HPDE6-E6E7 (cell line): ENCODE data around the gene ABCA2.

Experiments used
- DNase-seq: peaks from one replicate; pipeline ENCODE4 v3.0.0; 2011; ENCODE audit warnings: missing footprints; ENCODE audit errors: extremely low spot score

The ABCA2 gene

DNA sequence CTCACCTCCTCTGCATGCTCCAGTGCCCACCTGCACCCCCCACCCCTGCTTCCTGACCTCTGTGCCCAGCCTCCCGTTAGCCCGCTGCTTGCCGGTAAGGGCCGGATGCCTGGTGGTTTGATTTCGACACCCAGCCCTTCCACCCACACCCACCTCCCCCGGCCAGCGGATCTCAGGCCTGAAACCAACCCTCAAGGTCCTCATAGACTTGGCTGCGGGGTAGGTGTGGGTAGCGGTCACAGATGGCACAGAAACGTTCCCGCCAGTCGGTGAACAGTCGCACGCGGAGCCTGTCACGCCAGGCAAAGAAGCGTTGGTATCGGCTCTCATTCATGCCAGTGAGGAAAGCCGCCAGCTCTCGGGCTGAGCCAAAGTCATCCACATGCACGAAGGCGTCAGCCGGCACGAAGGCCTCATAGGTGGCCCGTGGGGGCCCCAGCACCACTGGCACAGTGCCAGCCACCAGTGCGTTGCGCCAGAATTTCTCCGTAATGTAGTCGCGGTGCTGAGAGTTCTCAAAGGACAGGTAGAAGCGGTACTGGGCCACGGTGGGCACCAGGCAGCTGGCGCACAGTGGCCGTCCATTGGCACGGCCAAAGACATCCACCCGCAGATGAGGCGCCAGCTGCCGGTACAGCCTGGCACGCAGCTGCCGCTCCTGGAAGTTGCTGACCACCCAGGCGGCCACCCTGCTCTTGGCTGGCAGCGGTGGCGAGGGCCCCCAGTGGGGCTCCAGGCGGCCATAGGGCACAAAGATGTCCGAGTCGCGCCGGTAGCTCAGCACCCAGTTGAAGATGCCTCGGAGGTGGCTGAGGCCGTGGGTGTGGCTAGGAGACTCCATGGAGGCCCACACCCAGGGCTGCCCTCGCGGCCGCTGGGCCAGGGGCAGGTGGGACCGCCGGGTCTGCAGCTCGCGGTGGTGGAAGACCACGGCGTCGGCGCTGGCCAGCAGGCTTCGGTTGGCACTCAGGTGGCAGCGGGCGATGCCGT, 2.8 kb upstream of the ABCA2 start:
- no peak for DNase-seq

DNA sequence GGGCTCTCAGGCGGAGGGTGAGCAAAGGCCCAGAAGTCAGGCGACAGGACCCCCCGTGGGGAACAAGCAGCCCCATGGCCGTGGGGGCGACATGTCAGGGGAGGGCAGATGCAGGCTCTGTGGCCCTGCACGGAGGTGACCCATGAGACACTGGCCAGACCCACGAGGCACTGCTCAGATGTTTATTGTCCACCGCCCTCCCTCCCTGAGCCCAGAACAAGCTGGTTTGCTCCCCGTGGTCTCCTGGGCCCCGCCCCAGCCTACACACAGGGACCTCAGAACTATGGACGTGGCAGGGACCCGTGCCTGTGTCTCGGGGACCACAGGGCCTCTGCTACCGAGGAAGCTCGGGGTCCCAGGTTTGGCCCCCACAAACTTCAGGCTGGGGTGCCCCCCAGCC, 2.0 kb upstream of the ABCA2 start:
- DNase-seq, result no peak

DNA sequence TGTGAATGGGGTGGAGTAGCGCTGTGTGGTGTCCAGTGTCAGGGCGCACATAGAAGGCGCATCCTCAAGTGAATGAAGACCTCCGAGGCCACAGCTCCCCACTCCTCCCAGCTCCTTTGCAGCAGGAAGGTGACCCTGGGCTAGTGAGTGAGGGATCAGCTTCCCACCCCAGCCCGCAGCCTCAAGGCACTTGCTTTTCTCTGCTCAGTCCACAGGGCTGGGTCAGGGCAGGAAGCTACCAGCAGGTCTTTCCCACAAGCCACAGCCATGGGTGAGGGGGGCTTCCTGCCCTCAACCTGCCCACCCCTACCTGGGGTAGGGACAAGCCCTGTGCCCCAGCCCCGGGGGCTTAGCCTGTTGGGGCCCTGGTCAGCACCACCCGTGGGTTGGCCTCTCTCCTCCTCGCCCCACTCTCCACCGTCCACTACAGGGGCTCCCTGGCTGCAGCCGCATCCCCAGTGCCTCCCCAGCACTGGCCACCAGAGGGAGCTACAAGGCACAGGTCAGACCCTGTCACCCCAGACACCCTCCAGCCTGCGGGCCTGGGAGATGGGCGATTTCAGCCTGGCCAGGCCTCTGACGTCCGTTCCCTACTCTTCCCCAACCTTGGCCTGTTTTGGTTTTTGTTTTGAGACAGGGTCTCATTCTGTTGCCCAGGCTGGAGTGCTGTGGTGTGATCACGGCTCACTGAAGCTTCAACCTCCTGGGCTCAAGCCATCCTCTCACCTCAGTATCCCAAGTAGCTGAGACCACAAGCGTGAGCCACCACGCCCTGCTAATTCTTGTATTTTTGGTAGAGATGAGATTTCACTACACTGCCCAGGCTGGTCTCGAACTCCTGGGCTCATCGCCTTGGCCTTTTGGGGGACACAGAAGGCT, 1.3 kb upstream of the ABCA2 start:
- DNase-seq, result no peak

DNA sequence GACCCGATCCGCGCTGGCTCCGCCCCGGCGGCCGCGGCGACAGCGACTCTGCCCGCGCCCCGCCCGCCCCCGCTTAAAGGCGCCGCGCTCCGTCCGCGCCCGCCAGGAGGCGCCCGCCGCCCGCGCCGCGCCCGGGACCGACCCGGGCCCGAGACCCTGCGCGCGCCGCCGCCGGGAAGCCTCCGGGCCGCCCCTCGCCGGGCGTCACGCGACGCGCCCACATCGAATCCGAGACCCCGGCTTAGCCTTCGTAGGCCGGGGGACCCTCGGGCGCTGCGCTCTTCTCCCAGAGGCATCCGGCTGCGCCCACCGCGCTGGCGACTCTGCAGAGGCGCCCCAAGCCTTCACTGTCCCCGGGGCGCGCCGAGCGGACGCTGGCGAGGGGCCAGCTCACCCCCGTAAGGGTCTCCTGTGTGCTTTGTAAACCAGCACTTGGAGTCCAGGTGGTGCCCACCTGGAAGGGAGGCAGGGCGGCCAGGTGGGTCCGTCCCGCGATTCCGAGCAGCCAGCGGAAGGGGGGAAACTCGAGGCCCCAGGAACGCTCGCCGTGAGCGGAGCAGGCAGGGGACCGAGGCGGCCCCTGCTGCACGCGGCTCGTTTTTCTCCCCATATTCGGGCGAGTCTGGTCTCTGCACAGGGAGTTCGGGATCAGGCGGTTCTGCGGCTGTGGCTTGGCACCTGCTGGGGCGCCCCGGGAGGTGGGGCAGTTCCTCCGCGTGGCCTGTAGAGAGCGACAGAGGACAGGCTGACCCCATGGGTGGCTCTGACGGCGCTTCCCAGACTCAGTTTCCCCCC, 423 bp upstream of the ABCA2 start:
- DNase-seq, result no peak

DNA sequence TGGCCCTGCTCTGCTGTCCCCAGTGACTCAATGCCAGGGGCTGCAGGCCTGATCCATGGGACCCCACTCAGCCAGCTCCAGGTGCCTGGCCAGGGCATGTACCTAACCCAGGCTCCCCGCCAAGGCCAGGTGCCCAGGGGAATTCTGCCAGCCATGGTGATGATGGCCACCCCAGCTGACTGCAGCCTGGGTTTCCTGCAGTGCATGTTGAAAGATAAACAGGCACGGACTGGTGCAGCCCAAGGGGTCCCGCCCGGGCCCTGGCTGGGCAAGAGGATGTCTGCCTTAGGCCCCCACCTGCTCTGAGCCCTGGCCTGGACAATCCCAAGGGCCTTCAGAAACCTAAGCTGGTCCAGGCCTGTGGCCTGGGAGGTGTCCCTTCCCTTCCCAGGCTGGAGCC, 1.2 kb downstream of the ABCA2 start:
- DNase-seq, result no peak

DNA sequence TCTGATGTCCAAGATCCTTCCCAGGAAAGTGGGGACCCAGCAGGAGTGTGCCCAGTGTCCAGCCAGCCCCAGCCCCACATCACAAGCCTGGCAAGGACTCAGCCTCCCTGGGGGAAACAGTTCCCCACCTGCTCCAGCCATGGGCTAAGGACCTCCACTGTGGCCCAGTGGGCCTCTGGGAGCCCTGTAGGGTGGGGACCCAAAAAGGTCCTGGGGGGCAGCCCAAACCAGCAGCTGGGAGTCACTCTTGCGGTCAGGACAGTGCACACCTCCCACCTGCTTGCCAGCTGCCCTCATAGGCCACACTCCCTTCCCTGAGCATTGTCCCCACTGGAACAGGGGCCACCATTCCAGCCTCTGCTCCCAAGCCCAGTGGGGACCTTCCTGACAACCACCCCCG, 1.7 kb downstream of the ABCA2 start:
- no peak for DNase-seq

DNA sequence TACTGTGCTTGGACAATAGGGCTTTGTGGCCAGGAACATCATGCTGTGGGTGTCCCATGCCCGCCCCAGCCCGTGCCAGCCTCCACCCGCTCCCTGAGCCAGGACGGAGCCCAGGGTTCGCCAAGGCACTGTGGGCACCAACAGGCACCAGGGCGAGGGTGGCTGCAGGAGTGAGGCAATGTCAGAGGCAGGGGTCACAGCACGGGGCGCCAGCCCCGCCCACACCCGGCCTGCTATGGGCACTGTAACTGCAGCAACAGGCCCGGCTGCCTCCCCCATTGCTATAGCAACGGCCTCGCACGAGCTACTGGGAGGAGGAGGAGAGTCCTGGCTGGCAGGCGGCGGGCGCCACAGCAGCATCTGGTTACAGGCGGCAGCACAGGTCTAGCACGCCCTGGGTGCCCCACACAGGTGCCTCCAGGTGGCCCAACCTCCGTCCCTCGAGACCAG, 2.5 kb downstream of the ABCA2 start:
- no peak for DNase-seq

DNA sequence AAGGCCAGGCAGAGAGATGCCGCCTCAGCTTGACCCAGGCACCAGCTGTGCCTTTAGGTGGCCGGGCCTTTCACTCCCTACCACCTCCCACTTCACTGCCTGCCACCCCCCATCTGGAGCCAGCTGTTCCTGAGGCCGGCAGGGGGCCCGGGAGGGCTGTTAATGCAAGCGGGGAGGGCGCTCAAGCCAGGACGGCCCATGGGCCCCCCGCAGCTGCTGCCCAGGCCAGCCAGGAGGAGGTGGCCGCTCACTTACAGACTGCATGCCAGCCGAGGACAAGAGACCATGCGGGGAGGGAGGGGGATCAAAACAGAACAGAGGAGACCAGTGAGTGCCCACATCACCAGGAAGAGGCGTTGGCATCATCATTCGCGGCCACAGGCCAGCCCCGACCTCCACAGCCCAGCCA, 4.5 kb downstream of the ABCA2 start:
- DNase-seq, result no peak

DNA sequence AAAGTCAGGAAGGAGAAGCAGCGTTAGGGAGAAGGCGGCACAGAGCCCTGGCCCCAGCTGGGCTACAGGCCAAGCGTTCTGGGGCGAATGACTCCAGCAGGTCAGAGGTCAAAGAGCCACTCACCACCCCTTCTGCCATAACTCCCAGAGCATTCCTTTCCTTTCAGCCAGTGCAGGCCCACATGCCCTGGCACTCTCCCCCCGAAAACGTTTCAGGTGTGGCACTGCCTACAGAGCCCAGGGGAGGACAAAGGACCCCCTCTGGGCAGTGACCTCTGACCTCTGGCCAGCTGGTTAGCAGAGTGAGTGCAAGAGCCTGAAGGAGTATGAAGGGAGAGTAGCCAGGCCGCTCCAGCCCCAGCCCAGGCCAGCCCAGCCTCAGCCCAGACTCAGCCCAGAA, 4.9 kb downstream of the ABCA2 start:
- DNase-seq, result no peak

DNA sequence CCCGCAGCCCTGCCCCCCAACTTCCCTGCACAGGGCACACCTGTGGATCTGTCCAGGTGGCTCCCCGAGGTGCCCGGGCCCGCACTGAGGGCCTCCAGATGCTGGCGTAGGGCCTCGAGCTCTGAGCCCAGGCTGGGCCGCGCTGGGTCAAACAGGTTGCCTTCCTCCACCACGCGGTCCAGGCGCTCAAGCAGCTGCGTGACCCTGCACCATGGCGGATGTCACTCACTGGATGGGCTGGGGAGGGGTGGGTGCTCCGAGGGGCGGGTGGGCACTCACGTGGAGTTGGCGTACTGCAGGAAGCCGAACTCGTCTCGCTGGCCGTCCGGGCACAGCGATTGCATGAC, 5.4 kb downstream of the ABCA2 start:
- DNase-seq, result no peak

DNA sequence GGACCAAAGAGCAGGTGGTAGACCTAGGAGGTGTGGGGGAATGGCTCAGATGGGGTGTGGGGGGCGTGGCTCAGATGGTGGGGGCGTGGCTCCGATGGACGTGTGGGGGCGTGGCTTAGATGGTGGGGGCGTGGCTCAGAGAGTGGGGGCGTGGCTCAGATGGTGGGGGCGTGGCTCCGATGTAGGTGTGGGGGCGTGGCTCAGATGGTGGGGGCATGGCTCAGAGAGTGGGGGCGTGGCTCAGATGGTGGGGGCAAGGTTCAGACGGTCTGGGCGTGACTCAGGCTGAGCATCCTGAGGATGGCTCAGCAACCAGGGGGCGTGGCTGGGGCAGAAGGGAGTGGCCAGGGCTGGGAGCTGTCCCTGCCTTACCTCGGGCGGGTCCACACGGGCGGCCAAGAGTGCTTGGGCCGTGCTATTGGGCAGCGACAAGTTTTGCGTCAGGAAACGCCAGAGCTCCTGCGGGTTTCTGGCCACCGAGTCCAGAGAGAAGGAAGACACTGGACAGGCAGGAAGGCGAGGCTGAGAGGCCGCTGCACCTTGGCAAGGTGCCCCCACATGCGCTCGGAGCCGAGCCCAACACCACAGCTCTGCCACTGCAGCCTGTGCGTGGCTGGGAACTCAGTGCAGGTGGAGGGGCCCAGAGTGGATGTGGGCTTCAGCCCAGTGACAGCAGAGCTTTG, 5.9 kb downstream of the ABCA2 start:
- DNase-seq, result no peak

DNA sequence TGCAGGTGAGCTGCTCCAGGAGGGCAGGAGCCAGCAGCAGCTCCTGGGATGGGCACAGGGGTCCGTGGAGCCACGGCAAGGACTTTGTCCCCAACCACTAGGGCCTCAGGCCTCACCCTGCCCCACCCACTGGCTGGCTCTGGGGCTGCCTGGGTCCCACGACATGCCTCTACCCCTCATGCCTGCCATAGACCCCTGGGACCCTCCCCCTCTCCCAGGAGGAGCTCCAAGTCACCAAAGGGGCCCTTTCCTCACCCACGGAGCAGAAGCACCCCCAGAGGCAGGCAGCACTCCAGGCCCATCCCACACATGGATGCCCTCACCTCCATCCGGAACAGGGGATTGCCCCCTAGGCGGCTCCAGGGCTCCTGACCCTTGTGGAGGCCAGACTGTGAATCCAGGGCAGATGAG, 6.5 kb downstream of the ABCA2 start:
- DNase-seq, result no peak

DNA sequence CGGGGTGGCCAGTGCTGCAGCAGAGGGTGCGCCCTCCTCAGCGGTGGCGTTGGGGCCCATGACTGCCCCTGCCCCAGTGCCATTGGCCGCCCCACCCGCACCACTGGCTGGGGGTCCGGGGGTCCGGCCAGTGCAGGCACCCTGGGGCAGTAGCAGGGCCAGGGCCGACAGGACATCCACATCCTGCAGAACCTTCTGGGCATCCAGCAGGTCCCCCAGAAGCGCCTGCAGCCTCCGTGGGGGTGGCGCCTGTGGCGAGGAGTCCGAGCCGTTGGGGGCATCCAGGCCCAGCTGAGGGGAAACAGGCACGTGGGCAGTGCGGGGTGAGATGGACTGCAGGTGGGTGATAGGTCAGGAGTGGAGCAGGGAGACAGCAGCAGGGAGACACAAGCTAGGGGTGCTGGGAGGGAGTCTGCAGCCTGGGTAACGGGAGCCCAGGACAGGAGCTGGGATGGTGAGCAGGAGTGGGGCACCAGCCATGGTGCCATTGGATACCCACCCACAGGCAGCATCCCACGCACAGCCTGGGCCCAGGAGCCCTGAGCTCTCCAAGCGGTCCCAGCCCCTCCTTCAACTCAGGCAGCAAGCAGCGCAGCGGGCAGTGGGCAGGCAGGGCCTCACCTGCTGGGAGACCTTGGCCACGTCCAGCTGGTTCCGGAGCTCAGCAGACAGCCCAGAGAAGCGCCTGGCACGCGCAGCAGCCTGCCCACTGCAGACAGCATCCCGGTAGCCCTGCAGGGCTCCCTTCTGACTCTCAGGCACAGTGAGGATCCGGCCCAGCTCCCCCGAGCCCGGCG, 7.1 kb downstream of the ABCA2 start:
- no peak for DNase-seq

DNA sequence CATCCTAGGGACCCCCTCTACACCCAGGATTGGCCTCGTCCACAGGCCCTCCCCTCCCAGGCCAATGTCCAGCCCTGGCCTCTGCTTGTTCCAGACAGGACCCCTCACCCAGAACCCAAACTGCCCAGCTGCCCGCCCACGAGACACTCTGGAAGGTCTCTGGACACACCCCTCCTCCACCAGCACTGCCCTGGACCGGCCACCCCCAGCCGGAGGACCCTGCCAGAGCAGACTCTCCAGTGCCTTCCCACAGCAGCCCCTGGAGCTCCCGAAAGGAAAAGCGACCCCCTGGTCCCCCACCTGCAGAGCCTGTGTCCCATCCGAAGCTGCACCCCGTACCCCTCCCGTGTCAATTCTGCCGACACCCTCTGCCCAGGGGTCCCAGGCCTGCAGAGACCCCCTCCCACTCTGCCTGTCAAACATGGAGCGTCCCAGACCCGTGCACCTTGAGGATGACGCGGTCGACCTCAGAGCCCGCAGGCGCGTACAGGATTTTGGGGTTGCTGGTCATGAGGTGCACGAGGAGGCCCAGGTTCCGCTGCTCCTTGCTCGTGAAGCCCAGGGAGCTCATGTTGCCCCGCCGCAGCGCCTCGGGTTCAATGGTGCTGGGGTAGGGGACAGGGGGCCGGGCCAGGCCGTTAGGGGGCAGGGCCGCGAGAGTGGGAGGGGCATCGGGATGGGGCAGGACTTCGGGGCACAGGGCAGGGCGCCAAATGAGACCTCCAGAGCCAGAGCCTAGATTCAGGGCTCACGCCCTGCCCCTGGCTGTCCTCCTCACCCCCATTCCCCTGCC, 8.0 kb downstream of the ABCA2 start:
- no peak for DNase-seq

DNA sequence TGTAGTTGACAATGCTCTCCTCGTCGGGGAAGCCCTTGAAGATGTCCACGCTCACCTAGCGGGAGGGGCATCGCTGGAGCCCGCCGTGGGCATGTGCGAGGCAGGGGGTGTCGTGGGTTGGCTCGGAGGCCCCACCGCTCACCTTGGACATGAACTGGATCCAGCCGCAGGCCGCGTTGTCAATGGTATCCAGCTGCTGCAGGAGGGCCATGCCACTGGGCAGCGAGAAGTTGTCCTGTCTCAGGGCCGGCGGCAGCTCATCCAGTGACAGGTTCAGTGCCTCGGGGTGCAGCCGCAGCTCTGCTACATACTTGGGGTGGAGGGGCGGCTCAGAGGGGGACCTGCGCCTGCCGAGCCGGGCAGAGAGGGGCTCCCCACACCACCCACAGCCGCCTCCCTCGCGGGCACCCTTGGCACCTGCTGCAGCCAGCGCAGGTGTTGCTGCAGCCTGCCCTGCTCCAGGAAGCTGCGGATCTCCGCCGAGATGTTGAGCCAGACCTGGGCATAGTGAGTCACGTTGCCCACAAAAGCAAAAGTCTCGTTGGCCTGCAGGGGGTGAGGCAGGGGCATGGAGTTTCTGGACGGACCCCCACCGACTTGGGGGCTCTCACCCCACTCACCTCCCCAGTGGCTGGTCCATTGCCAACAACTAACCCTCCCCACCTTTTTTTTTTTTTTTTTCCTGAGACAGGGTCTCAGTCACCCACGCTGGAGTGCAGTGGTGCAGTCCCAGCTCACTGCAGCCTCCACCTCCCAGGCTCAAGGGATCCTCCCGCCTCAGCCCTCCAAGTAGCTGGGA, 9.1 kb downstream of the ABCA2 start:
- DNase-seq, result no peak

DNA sequence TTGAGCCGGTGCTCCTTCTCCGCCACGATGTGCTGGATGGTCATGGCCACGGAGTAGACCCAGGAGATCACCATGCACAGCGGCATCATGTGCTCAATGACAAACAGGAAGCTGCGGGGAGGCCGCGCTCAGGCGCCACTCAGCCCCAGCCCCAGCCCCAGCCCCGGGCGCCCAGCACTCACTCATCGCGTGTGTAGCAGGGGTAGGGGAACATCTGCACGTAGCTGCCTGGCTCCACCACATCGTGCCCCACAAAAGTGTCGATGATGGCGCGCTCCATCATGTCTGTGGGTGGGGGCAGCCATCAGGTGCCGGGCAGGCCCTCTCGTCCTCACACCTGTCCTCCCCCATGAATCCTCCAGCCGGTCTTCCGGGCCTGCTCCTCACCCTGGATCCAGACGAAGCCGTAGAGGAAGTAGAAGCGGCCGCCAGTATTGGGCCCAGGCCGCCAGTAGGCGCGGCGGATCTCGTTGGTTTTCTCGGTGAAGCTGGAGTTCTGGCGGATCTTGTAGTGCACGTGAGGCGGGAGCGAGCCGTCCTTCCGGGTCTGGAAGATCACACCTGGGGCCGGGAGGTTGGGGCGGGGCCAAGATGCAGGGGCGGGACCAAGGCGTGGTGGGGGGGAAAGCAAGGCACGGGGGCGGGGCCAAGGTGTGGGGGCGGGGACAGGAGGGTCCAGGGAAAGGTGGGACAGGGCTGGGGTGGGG, 10.1 kb downstream of the ABCA2 start:
- DNase-seq, result no peak

DNA sequence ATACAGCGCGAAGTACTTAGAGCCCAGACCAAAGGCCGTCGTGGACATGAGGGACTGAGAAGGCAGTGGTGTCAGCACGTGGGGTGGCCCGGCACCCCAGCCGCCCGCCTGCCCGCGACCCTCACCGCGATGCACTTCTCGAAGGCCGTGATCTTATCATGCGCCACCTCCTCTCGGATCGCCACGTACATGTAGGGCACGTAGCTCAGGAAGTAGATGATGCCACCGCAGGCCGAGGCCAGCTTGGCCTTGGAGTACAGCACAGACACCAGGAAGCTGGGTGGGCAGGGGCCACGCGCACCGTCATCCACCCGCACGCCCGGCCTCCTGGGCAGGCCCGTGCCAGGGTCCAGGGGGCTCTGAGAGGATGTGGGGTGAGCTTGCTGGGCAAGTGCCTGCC, 11.0 kb downstream of the ABCA2 start:
- no peak for DNase-seq

DNA sequence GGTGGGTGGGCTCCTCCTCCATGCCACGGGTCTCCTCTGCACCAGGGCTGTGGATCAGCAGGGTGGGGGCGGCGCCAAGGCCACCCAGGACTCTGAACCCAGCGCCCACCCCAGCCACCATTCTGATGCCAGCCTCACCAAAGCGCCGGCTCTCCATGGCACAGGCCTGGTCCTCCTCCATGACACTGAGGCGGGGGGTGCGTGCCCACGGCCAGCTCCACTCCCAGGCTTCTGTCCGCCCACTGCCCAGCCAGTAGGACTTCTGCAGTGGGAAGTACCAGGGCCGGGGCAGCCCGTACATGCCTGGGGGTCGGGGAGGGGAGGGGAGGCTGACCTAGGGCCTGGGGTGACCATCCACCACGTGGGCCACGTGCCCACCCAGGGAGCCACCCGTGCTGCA, 11.6 kb downstream of the ABCA2 start:
- no peak for DNase-seq
